ENCODE measurements around the gene KIF13A.

GRCh38 chr6:17817763-17818162 is 169.7 kb downstream of the KIF13A start:
- no peak for TF ChIP-seq POLR2AphosphoS5 (IDR thresholded peaks at IDR 0.05; ENCODE audit: borderline replicate concordance, low read depth, low read length)
- no peak for TF ChIP-seq EZH2 (IDR thresholded peaks at IDR 0.05)

Data from SK-N-MC (cell line).